Loucy (cell line): ENCODE results near the gene PCSK2.

Experiments
- H2AFZ ChIP-seq: fragments of 200-600 bp; sonication (generic); 2 replicates; pipeline ENCODE4 v1.6.0; 2016; ENCODE audit warnings: antibody characterized with exemption, mild to moderate bottlenecking, low read length, moderate library complexity
- H3F3A ChIP-seq: fragments of 200-600 bp; 2 replicates; pipeline ENCODE4 v1.6.0; 2016; ENCODE audit warnings: antibody characterized with exemption, low read depth, mild to moderate bottlenecking
- H3K27me3 ChIP-seq: fragments of 200-600 bp; sonication (generic); 2 replicates; pipeline ENCODE4 v1.6.1; 2014; ENCODE audit warnings: low read length, mild to moderate bottlenecking; ENCODE audit not compliant: insufficient read depth, poor library complexity, severe bottlenecking
- H3K36me3 ChIP-seq: fragments of 200-600 bp; sonication (generic); 2 replicates; pipeline ENCODE4 v1.6.1; 2016; ENCODE audit warnings: low read length; ENCODE audit not compliant: insufficient read depth
- H3K4me1 ChIP-seq: fragments of 200-600 bp; sonication (generic); 2 replicates; pipeline ENCODE4 v1.5.1; 2014; ENCODE audit warnings: low read length, mild to moderate bottlenecking; ENCODE audit not compliant: insufficient read depth, poor library complexity, severe bottlenecking
- H3K4me2 ChIP-seq: fragments of 200-600 bp; sonication (generic); 2 replicates; pipeline ENCODE4 v1.6.0; 2014; ENCODE audit warnings: antibody characterized with exemption, low read length, low read depth, mild to moderate bottlenecking; ENCODE audit not compliant: poor library complexity, severe bottlenecking
- H3K4me3 ChIP-seq: fragments of 200-600 bp; sonication (generic); 2 replicates; pipeline ENCODE4 v1.5.1; 2014; ENCODE audit warnings: low read length, mild to moderate bottlenecking, mixed read lengths; ENCODE audit not compliant: poor library complexity, severe bottlenecking
- H3K79me2 ChIP-seq: fragments of 200-600 bp; sonication (generic); 2 replicates; pipeline ENCODE4 v1.6.1; 2014; ENCODE audit warnings: low read length; ENCODE audit not compliant: insufficient read depth
- H3K9ac ChIP-seq: fragments of 200-600 bp; sonication (generic); 2 replicates; pipeline ENCODE4 v1.6.0; 2014; ENCODE audit warnings: mild to moderate bottlenecking, low read depth, low read length, moderate library complexity; ENCODE audit not compliant: poor library complexity, severe bottlenecking
- H3K9me2 ChIP-seq: fragments of 200-600 bp; sonication (generic); replicated peaks from 2 replicates; pipeline ENCODE4 v1.6.1; 2016; ENCODE audit warnings: low read depth, low read length, mixed read lengths
- H3K9me3 ChIP-seq: fragments of 200-600 bp; sonication (generic); 2 replicates; pipeline ENCODE4 v1.6.1; 2014; ENCODE audit warnings: mild to moderate bottlenecking, antibody characterized with exemption, low read length, low read depth; ENCODE audit not compliant: insufficient read depth
- H4K20me1 ChIP-seq: fragments of 200-600 bp; sonication (generic); 2 replicates; pipeline ENCODE4 v1.6.0; 2014; ENCODE audit warnings: antibody characterized with exemption, low read length, mild to moderate bottlenecking; ENCODE audit not compliant: insufficient read depth, poor library complexity, severe bottlenecking
- EZH2phosphoT487 ChIP-seq: fragments of 200-600 bp; IDR thresholded peaks from 2 replicates; pipeline ENCODE4 v1.6.1; 2018; ENCODE audit warnings: antibody characterized with exemption, mild to moderate bottlenecking, moderate library complexity, borderline replicate concordance
- TF ChIP-seq, protein P1 (sequence below): fragments of 200-600 bp; sonication (generic); conservative IDR thresholded peaks from 2 replicates; pipeline ENCODE4 v1.5.1; 2014; ENCODE audit warnings: mild to moderate bottlenecking, antibody characterized with exemption, low read length

PCSK2 gene

DNA sequence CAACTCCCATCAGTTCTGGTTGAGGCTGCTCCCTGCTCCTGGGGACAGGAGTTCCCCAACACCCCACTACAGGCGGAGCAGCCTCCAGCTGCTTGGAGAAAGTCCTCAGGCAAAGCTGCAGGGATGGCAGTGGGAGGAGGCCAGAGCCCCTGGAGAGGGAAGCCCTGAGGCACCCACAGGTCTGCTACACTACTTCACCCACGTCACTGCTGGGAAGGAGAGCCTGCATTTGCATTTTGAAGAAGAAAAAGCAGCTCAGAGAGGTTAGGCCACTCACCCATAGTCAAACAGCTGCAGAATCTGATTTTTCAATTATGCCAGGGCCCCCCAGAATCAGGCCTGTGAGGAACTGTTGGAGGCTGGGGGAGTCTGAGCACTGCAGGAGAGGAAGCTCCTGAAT, 287.1 kb downstream of the PCSK2 start:
- H3K4me2 ChIP-seq: no peak overlapping the region
- no peak overlapping the region for H3K4me3 ChIP-seq
- no peaks in the 10 kb centered on the region for H3K9me2 ChIP-seq
- H3K9me3 ChIP-seq: no peaks in the 10 kb centered on the region
- H3K79me2 ChIP-seq: no peaks in the 10 kb centered on the region
- no peaks in the 10 kb centered on the region for H3K36me3 ChIP-seq
- peaks cover 13% of the 10 kb centered on the region for H3K4me1 ChIP-seq
- H3F3A ChIP-seq: no peaks in the 10 kb centered on the region
- no peaks in the 10 kb centered on the region for H4K20me1 ChIP-seq
- H2AFZ ChIP-seq: no peak overlapping the region
- TF ChIP-seq, protein P1, sequence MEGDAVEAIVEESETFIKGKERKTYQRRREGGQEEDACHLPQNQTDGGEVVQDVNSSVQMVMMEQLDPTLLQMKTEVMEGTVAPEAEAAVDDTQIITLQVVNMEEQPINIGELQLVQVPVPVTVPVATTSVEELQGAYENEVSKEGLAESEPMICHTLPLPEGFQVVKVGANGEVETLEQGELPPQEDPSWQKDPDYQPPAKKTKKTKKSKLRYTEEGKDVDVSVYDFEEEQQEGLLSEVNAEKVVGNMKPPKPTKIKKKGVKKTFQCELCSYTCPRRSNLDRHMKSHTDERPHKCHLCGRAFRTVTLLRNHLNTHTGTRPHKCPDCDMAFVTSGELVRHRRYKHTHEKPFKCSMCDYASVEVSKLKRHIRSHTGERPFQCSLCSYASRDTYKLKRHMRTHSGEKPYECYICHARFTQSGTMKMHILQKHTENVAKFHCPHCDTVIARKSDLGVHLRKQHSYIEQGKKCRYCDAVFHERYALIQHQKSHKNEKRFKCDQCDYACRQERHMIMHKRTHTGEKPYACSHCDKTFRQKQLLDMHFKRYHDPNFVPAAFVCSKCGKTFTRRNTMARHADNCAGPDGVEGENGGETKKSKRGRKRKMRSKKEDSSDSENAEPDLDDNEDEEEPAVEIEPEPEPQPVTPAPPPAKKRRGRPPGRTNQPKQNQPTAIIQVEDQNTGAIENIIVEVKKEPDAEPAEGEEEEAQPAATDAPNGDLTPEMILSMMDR: no peak
- no peak for TF ChIP-seq EZH2phosphoT487
- H3K27me3 ChIP-seq: no peaks in the 10 kb centered on the region
- H3K9ac ChIP-seq: no peak overlapping the region

DNA sequence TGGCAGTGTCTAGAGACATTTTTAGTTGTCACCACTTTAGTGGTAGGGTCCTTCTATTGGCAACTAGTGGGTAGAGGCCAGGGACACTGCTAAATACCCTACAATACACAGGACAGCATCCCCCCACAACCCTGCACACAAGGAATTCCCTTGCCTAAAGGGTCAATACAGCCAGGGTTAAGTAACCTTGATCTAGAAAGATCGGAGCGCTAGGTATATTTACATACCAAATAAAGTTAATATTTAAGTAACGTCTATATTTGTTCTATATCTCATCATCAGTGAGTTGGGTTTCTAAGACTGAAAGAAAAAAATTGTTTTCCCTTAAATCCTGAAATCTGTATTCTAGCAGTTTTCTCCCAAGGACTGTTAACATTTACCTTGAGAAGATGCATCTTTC, 288.2 kb downstream of the PCSK2 start:
- H3K27me3 ChIP-seq: no peaks in the 10 kb centered on the region
- H3K9me2 ChIP-seq: no peaks in the 10 kb centered on the region
- no peaks in the 10 kb centered on the region for H3K79me2 ChIP-seq
- no peaks in the 10 kb centered on the region for H3K36me3 ChIP-seq
- H3K9me3 ChIP-seq: no peaks in the 10 kb centered on the region
- H2AFZ ChIP-seq: no peak overlapping the region
- TF ChIP-seq, protein P1: no peak
- no peak for TF ChIP-seq EZH2phosphoT487
- H3K4me3 ChIP-seq: no peak overlapping the region
- no peak overlapping the region for H3K4me2 ChIP-seq
- no peaks in the 10 kb centered on the region for H3F3A ChIP-seq
- H3K4me1 ChIP-seq: peaks cover 13% of the 10 kb centered on the region
- H3K9ac ChIP-seq: no peak overlapping the region
- H4K20me1 ChIP-seq: no peaks in the 10 kb centered on the region

DNA sequence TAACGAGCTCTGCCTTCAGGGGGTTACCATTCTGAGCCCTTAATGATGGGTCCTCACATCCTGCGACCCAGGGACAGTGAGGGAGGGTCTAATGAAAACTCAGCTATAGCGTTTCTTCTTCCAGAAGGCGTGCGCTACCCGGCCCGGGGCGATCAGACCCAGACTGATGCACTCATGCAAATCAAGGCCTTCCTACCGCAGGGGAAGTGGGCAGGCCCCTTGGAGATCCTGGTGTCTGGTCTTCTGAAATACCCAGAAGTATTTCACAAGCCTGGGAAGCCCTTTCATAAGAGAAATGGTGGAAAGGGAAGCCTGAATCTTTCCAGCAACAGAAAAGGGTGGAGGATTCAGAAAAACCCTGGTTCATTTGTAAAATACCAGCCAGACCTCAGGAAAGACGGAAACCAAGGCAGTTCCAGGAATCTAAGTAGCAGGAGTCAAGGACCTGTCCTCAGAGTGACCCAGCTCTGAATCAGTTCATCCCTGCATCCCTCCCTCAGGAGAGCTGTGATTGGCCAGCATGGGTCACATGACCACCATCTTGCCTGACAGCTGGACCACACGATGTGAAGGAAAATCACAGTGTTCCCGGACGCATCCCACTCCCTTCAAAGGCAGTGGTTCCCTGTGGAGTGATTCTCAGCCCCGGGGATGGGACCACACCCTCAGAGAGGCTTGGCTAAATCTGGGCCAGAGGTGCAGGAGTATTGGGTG, 291.7 kb downstream of the PCSK2 start:
- Histone ChIP-seq H4K20me1 (no peaks in the 10 kb centered on the region), H3K4me3 (no peak overlapping the region), H3F3A (no peaks in the 10 kb centered on the region), H3K9ac (no peak overlapping the region), H2AFZ (no peak overlapping the region), H3K36me3 (no peaks in the 10 kb centered on the region), H3K4me2 (no peak overlapping the region), H3K9me3 (no peaks in the 10 kb centered on the region), H3K27me3 (no peaks in the 10 kb centered on the region), H3K4me1 (no peaks in the 10 kb centered on the region), H3K9me2 (no peaks in the 10 kb centered on the region), H3K79me2 (no peaks in the 10 kb centered on the region)
- TF ChIP-seq, protein P1: no peak
- no peak for TF ChIP-seq EZH2phosphoT487
